GM12801 (cell line): Measurements from ENCODE around the gene OR10W1.

Source experiments
- TF ChIP-seq, protein P1 (sequence below): IDR thresholded peaks from one replicate; pipeline ENCODE4 v1.5.1; 2011; ENCODE audit warnings: control low read depth; ENCODE audit not compliant: insufficient read length; ENCODE audit errors: extremely low read depth

Gene OR10W1, protein sequence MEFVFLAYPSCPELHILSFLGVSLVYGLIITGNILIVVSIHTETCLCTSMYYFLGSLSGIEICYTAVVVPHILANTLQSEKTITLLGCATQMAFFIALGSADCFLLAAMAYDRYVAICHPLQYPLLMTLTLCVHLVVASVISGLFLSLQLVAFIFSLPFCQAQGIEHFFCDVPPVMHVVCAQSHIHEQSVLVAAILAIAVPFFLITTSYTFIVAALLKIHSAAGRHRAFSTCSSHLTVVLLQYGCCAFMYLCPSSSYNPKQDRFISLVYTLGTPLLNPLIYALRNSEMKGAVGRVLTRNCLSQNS

GRCh38 chr11:58268142-58268541 lies at the start of gene OR10W1:
Gene OR10W1, minus strand, starts transcription at chr11:58268260. Its CDS starts 402 bp downstream, at chr11:58267858.
- TF ChIP-seq, protein P1, sequence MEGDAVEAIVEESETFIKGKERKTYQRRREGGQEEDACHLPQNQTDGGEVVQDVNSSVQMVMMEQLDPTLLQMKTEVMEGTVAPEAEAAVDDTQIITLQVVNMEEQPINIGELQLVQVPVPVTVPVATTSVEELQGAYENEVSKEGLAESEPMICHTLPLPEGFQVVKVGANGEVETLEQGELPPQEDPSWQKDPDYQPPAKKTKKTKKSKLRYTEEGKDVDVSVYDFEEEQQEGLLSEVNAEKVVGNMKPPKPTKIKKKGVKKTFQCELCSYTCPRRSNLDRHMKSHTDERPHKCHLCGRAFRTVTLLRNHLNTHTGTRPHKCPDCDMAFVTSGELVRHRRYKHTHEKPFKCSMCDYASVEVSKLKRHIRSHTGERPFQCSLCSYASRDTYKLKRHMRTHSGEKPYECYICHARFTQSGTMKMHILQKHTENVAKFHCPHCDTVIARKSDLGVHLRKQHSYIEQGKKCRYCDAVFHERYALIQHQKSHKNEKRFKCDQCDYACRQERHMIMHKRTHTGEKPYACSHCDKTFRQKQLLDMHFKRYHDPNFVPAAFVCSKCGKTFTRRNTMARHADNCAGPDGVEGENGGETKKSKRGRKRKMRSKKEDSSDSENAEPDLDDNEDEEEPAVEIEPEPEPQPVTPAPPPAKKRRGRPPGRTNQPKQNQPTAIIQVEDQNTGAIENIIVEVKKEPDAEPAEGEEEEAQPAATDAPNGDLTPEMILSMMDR = no peak

- TF ChIP-seq, protein P1 = no peak
Observed at GRCh38 chr11:58316142-58316541, 48.1 kb upstream of the OR10W1 start.

- TF ChIP-seq, protein P1 = no peak
Observed at GRCh38 chr11:58301576-58301975, 33.5 kb upstream of the OR10W1 start.

- TF ChIP-seq, protein P1 = no peak
Observed at GRCh38 chr11:58292017-58292416, 24.0 kb upstream of the OR10W1 start.

- TF ChIP-seq, protein P1 = no peak
Observed at GRCh38 chr11:58289266-58289665, 21.2 kb upstream of the OR10W1 start.

DNA sequence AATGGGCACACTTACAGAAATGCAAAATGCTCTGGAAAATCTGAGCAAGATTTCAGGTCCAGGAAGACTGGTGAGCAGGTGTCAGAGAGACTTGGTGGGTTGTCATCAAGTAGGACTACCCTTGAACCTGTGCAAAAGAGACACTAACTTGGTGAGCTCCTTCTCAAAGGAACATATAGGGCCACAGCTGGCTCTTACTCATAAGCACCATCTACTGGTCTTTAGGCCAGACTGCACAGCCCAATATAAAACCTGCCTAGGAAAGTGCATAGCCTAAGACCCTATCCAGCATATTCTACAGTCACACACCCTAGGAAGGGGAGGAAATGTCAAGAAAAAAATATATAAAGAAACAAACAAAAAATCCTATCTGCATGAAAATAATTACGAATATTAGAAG lies 18.2 kb upstream of the OR10W1 start:
- TF ChIP-seq, protein P1 = no peak

DNA sequence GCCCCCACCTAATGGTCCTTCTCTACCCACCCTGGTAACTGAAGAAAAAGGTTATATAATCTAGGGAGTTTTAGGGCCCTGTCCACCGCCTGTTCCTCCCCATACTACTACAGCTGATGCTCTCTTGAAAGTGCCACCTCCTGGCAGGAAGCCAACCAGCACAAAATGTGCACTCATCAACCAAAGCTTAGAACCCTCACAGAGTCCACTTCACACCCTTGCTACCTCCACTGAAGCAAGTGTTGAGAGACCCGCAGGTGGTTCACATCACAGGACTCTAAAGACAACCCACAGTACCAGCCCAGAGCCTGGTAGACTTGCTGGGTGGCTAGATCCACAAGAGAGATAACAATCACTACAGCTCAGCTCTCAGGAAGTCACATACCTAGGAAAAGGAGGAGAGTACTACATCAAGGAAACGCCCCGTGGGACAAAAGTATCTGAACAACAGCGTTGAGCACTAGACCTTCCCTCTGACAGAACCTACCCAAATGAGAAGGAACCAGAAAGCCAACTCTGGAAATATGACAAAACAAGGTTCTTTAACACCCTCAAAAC lies 17.5 kb upstream of the OR10W1 start:
- TF ChIP-seq, protein P1 = no peak
